Endothelial cell of hepatic sinusoid (primary cell): ENCODE data around the gene RPLP1.

Experiments used
- in situ Hi-C: cut with HindIII; loops from 2 replicates; pipeline ENCODE4 v1.10.0; 2017; ENCODE audit warnings: low sequenced_read_pairs

The RPLP1 gene

DNA sequence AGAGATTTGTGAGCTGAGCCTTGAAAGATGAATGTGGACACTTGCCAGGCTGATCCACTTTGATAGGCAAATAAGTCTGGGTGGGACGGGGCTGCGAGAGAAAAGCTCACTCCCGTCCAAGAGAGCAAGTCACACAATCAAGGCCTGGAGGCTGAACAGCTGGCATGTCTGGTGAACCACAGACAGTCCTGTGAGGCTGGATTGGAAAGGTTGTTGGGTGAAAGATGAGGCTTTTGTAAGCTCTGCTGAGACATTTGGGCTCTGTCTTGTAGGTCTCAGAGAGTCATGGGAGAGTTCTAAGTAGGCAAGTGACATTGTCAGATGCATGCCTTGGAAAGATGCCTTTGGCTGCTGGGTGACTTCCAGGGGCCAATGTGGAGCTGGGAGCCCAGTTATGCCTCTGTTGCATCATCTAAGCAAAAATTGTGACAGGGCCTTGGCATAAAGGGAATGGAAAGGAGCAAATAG, 38.5 kb downstream of the RPLP1 start:
- in situ Hi-C loops, result no loop called here

DNA sequence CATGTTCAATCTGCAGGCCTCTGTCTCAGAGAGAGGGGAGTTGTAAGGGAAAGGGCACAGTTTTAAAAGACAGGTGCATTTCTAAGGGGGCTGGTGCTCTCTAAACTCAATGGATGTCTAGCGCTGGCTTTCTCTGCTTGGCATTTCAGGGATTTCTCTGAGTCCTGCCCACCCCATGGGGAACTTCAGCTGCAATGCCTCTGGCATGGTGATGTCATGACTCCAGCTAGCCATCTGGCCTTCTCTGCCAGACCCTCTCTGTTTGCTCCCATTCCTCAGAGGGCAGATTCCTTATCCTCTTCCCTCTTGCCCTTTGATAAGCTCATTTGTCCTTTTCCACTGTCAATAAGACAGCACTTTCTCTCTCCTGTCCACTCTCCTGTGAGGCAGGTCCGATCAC, 40.8 kb downstream of the RPLP1 start:
- in situ Hi-C loops, result no loop called here

GRCh38 chr15:69496001-69496400, 43.4 kb downstream of the RPLP1 start:
- in situ Hi-C loops, result no loop called here

DNA sequence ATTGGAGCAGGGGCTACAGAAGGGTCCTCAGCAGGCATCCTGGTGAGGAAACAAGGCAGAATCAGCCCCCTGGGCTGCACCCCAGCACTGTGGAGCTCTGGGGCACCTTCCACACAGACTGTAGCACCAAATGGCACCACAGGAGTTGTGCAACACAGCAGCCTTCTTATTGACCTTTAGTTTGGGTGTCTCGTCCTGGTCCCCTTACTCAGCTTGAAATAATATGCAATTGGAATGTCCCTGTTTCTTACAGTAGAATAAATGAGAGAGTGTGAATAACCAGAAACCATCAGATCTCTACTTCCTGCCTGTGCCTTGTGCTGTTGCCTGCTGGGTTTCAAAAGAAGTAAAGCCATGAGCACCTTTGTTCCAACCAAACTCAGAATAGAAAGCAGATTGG, 44.5 kb downstream of the RPLP1 start:
- in situ Hi-C loops, result no loop called here

DNA sequence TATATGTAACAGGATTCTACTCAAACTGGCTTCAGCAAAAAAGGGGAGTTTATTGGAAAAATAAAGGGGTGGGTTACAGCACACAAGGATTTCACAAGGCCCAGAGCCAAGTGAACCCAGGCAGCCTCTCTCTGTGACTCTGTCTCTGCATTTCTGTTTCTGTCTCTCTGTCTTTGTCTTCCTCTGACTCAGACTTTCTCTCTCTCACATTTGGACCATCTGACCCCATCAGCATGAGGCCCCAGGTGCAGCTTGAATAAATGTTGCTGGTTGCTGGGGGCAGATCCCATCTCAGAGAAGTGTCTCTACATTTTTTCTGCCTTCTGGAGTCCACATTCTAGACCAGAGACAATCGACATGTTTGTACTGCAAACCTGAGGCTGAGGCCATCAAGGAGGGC, 45.0 kb downstream of the RPLP1 start:
- in situ Hi-C loops, result no loop called here

- in situ Hi-C loops, result no loop called here
Observed at GRCh38 chr15:69498282-69498681, 45.7 kb downstream of the RPLP1 start.

DNA sequence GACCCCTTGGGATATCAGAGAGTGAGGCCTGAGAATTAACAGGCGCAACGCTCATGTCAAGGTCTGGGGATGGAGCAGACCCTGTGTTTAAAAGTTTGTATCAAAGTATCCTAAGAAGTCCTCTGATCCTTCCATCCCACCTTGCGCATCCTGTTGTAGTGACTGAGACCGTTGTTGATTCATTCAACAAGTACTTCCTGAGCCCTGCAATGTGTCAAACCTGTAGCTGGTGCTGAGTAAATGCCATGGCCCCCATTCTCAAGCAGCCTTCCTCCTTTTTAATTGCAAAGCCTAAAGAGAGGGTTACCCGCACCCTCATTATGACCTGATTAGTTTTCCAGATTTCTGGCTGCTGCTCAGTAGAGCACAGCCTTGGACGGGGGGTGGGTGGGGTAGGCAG, 46.4 kb downstream of the RPLP1 start:
- in situ Hi-C loops, result no loop called here

DNA sequence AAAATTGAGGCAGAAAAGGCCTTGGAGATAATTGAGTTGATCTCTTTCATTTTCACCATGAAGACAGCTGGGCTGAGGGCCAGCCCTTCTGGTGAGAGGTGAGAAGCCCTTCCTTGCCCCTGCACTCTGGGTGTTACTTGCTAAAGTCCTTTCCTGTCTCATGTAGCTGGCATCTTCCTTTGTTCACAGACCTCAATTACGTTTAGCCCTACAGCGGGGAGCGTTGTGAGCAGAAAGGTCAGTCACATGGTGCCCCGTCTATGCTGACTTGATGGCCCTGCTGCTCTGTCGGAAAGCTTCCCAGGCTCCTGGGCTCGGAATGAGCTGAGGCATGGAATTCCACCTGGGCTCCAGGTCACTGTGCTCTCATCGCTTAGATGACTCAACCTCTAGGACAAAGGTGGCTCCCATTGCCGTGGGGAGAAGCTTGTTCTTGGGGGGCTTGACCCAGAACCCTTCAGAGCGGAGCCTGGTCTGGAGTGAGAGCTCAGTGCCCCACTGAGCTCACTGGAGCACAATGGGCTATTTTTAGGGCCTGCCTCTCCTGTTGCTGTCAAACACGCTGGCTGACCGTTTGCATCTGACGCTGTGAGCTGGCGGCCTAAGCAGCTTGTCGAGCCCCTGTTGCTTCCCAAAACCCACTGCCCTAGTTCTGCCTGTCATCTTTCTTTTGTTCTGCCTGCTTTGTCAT, 47.0 kb downstream of the RPLP1 start:
- in situ Hi-C loops, result no loop called here

- in situ Hi-C loops, result no loop called here
Observed at GRCh38 chr15:69500339-69500738, 47.7 kb downstream of the RPLP1 start.

GRCh38 chr15:69501456-69501855, 48.8 kb downstream of the RPLP1 start:
- in situ Hi-C loops, result no loop called here

GRCh38 chr15:69502470-69503045, 49.9 kb downstream of the RPLP1 start:
- in situ Hi-C loops, result no loop called here

GRCh38 chr15:69504352-69505040, 51.9 kb downstream of the RPLP1 start:
- in situ Hi-C loops, result no loop called here
